Endothelial cell of umbilical vein (primary cell): ENCODE data around the gene TBC1D23.

Experiments
- JUN ChIP-seq: IDR thresholded peaks from 2 replicates; pipeline ENCODE4 v1.6.1; 2011; ENCODE audit warnings: borderline replicate concordance, low read depth; ENCODE audit not compliant: insufficient read length, insufficient read depth
- MYC ChIP-seq: IDR thresholded peaks from one replicate; pipeline ENCODE4 v1.6.1; 2011; ENCODE audit warnings: mild to moderate bottlenecking, low read depth, low read length
- POLR2A ChIP-seq: IDR thresholded peaks from 2 replicates; pipeline ENCODE4 v1.6.1; 2012; ENCODE audit warnings: low read depth, mild to moderate bottlenecking, control low read depth, low read length
- TF ChIP-seq, protein P1 (sequence below), 2 donors: IDR thresholded peaks; 1 replicate in 1 of 2; 2 replicates in 1 of 2; pipeline ENCODE4 v1.5.1; 2011; ENCODE audit warnings: low read length in 2 of 2, mild to moderate bottlenecking in 2 of 2, moderate library complexity in 2 of 2, control low read depth in 1 of 2, inconsistent platforms in 1 of 2, low read depth in 1 of 2; ENCODE audit not compliant: insufficient read depth in 1 of 2; ENCODE audit errors: extremely low read depth in 1 of 2
- TF ChIP-seq, protein P2 (sequence below): IDR thresholded peaks from 2 replicates; pipeline ENCODE4 v1.6.1; 2011; ENCODE audit not compliant: insufficient read depth, insufficient read length

DNA sequence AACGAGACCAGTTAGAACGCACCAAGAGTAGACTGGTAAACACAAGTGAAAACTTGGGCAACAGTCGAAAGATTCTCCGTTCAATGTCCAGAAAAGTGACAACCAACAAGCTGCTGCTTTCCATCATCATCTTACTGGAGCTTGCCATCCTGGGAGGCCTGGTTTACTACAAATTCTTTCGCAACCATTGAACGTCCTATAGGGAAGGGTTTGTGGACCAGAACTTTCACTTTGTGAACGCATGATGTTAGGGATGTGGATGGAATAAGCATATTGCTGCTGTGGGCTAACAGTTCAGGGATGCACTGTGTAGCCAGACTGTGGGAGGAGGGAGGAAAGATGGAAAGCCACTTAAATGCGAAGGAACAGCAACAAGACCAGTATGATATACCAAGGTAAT is 34.9 kb upstream of the TBC1D23 start:
- TF ChIP-seq, protein P1, sequence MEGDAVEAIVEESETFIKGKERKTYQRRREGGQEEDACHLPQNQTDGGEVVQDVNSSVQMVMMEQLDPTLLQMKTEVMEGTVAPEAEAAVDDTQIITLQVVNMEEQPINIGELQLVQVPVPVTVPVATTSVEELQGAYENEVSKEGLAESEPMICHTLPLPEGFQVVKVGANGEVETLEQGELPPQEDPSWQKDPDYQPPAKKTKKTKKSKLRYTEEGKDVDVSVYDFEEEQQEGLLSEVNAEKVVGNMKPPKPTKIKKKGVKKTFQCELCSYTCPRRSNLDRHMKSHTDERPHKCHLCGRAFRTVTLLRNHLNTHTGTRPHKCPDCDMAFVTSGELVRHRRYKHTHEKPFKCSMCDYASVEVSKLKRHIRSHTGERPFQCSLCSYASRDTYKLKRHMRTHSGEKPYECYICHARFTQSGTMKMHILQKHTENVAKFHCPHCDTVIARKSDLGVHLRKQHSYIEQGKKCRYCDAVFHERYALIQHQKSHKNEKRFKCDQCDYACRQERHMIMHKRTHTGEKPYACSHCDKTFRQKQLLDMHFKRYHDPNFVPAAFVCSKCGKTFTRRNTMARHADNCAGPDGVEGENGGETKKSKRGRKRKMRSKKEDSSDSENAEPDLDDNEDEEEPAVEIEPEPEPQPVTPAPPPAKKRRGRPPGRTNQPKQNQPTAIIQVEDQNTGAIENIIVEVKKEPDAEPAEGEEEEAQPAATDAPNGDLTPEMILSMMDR (IDR thresholded peaks at IDR 0.05; ENCODE audit: extremely low read depth in 1 of 2, insufficient read depth in 1 of 2, low read depth in 1 of 2, low read length in 2 of 2) = no peak
- no peak for TF ChIP-seq MYC
- TF ChIP-seq JUN = no peak
- TF ChIP-seq POLR2A = no peak
- TF ChIP-seq, protein P2, sequence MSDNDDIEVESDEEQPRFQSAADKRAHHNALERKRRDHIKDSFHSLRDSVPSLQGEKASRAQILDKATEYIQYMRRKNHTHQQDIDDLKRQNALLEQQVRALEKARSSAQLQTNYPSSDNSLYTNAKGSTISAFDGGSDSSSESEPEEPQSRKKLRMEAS = no peak
